ENCODE results near the gene SUMO2. TPM values are rescaled to one million over a fixed set of nuclear protein-coding genes. Genes with fewer than 3 reads are reported as not detected.

Gene SUMO2
- total RNA-seq, 1 experiment from 2014 or later, result 675 TPM

GRCh38 chr17:75183999-75184884, 1.5 kb upstream of the SUMO2 start:
- H3K4me3 Mint-ChIP-seq (ENCODE audit: unreplicated experiment), result peak overlapping the region; percentile 88
- H3K4me3 ChIP-seq (ENCODE audit: low read depth, low read length), result no peak overlapping the region
- peaks cover 18% of the 10 kb centered on the region for H3K4me1 ChIP-seq
- H3K27ac Mint-ChIP-seq (ENCODE audit: unreplicated experiment), result peak overlapping the region; percentile 99
- H3K27me3 Mint-ChIP-seq (ENCODE audit: insufficient read depth, unreplicated experiment), result no peaks in the 10 kb centered on the region
- no peaks in the 10 kb centered on the region for H3K9me3 Mint-ChIP-seq (ENCODE audit: unreplicated experiment)
- BruUV-seq (replicated peaks), result no TSS peak
- ChIA-PET CTCF (interaction anchor here (0.6 to 2.3 kb wide), 4 partner anchors 17 to 225 kb away, joined by 4 to 6 read pairs (median 4); no protein-coding TSS in a partner anchor), POLR2A (interaction anchor here (0.7 to 1.4 kb wide), 2 partner anchors 96 to 427 kb away, joined by 3 read pairs; partner anchors contain the start of gene SLC16A5)
- H3K4me1 Mint-ChIP-seq (ENCODE audit: low read depth, unreplicated experiment), result peaks cover 17% of the 10 kb centered on the region
- intact Hi-C loops (cut with micrococcal nuclease; ENCODE audit: unreplicated experiment), result no loop called here
- H3K36me3 Mint-ChIP-seq (ENCODE audit: insufficient read depth, unreplicated experiment), result peaks cover 45% of the 10 kb centered on the region
- H3K27me3 ChIP-seq (replicated peaks; ENCODE audit: control insufficient read depth, insufficient read depth, low read length), result no peaks in the 10 kb centered on the region
- DNase-seq, result no peak
- H3K36me3 ChIP-seq (ENCODE audit: control insufficient read depth, insufficient read depth, low read length), result peaks cover 2% of the 10 kb centered on the region
- TF ChIP-seq CTCF (IDR thresholded peaks at IDR 0.05; ENCODE audit: insufficient read depth in 1 of 2, low read depth in 1 of 2, low read length in 1 of 2, severe bottlenecking in 1 of 2, unreplicated experiment in 1 of 2), result no peak
- H3K9me3 ChIP-seq, result no peaks in the 10 kb centered on the region

DNA sequence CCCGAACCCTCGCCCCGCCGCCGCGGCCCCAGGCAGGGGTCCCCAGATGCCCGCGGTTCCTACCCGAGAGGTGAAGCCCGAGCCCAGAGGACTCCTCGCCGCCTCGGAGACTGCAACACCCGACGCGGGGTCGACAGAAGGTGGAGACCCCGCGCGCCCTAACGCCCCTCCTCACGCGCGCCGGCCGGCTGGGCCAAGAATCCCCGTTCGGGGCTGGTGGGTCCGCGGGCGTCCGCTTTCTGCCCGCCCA, 515 bp downstream of the SUMO2 start:
- POLR2A ChIA-PET, result interaction anchor here (0.5 kb wide), 1 partner anchor 38 kb away, joined by 3 read pairs; no protein-coding TSS in a partner anchor
- Histone ChIP-seq H3K36me3 (ENCODE audit: control insufficient read depth, insufficient read depth, low read length) (peaks cover 2% of the 10 kb centered on the region), H3K4me3 (ENCODE audit: low read depth, low read length) (peak overlapping the region; percentile 94), H3K27me3 (replicated peaks; ENCODE audit: control insufficient read depth, insufficient read depth, low read length) (no peaks in the 10 kb centered on the region), H3K4me1 (peaks cover 18% of the 10 kb centered on the region), H3K9me3 (no peaks in the 10 kb centered on the region)
- H3K27ac Mint-ChIP-seq (ENCODE audit: unreplicated experiment), result peak overlapping the region; percentile 99
- H3K36me3 Mint-ChIP-seq (ENCODE audit: insufficient read depth, unreplicated experiment), result peaks cover 65% of the 10 kb centered on the region
- H3K4me1 Mint-ChIP-seq (ENCODE audit: low read depth, unreplicated experiment), result peaks cover 17% of the 10 kb centered on the region
- no peak for TF ChIP-seq CTCF (IDR thresholded peaks at IDR 0.05; ENCODE audit: insufficient read depth in 1 of 2, low read depth in 1 of 2, low read length in 1 of 2, severe bottlenecking in 1 of 2, unreplicated experiment in 1 of 2)
- DNase-seq, result no peak
- CTCF ChIA-PET, result interaction anchor here (2.3 kb wide), 1 partner anchor 19 kb away, joined by 6 read pairs; no protein-coding TSS in a partner anchor
- H3K27me3 Mint-ChIP-seq (ENCODE audit: insufficient read depth, unreplicated experiment), result no peaks in the 10 kb centered on the region
- intact Hi-C loops (cut with micrococcal nuclease; ENCODE audit: unreplicated experiment), result no loop called here
- H3K9me3 Mint-ChIP-seq (ENCODE audit: unreplicated experiment), result no peaks in the 10 kb centered on the region
- no TSS peak for BruUV-seq (replicated peaks)
- H3K4me3 Mint-ChIP-seq (ENCODE audit: unreplicated experiment), result peak overlapping the region; percentile 88

DNA sequence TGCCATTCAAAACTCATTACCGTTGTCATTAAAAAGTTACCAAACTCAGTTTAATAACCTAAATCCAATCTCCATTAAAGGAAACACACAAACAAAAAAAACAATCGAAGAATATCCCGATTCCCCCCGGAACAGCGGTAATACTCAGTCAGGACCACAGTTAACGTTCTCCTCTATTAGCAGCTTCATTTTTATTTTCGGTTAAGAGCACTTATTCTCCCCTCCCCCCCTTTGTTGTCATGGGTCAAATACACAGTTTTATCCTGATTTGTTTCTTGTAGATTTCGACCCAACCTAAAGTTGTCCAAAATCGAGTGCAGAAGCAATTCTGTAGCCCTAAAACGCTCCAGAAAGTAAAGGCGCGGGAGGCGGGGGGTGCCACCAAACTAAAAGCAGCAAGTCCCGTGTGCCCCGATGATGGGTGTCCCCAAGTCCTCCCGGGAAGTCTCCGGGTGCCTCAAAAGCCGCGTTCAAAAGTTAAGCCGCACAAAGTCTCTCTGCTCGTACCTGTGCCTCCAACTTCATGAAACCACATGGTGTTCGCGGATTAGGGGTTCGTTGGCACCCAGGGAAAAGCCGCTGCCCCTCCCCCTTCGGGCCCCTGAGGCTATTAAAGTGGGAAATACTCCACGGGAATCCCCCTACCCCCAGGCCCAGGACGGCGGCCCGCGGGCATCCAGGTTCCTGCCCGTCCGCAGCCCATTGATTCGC, 996 bp downstream of the SUMO2 start:
- Mint-ChIP-seq H3K4me1 (ENCODE audit: low read depth, unreplicated experiment) (peaks cover 17% of the 10 kb centered on the region), H3K36me3 (ENCODE audit: insufficient read depth, unreplicated experiment) (peaks cover 69% of the 10 kb centered on the region), H3K9me3 (ENCODE audit: unreplicated experiment) (no peaks in the 10 kb centered on the region), H3K27ac (ENCODE audit: unreplicated experiment) (peak overlapping the region; percentile 99), H3K4me3 (ENCODE audit: unreplicated experiment) (peak overlapping the region; percentile 88), H3K27me3 (ENCODE audit: insufficient read depth, unreplicated experiment) (no peaks in the 10 kb centered on the region)
- POLR2A ChIA-PET, result interaction anchor here (0.5 kb wide), 1 partner anchor 126 kb away, joined by 5 read pairs; no protein-coding TSS in a partner anchor
- BruUV-seq (replicated peaks), result TSS peak; percentile 39
- no peak for TF ChIP-seq CTCF (IDR thresholded peaks at IDR 0.05; ENCODE audit: insufficient read depth in 1 of 2, low read depth in 1 of 2, low read length in 1 of 2, severe bottlenecking in 1 of 2, unreplicated experiment in 1 of 2)
- peak in 1 of 2 experiments; percentile 29 for DNase-seq
- CTCF ChIA-PET, result interaction anchor here (2.3 kb wide), 1 partner anchor 20 kb away, joined by 6 read pairs; no protein-coding TSS in a partner anchor
- Histone ChIP-seq H3K4me1 (peaks cover 18% of the 10 kb centered on the region), H3K36me3 (ENCODE audit: control insufficient read depth, insufficient read depth, low read length) (peaks cover 2% of the 10 kb centered on the region), H3K27me3 (replicated peaks; ENCODE audit: control insufficient read depth, insufficient read depth, low read length) (no peaks in the 10 kb centered on the region), H3K9me3 (no peaks in the 10 kb centered on the region), H3K4me3 (ENCODE audit: low read depth, low read length) (peak overlapping the region; percentile 94)
- intact Hi-C loops (cut with micrococcal nuclease; ENCODE audit: unreplicated experiment), result no loop called here
